HepG2 (cell line): Measurements from ENCODE around the gene TMEM237. TPM values are rescaled to one million over a fixed set of nuclear protein-coding genes. Genes with fewer than 3 reads are reported as not detected.

Experiments
- HMG20B ChIP-seq: conservative IDR thresholded peaks from 2 replicates; pipeline ENCODE4 v1.6.1; 2016; ENCODE audit warnings: missing genetic modification reagents, missing compliant biosample characterization
- HNF4G ChIP-seq, 2 experiments: sonication (generic) in 1 of 2; formaldehyde crosslinking in 1 of 2; IDR thresholded peaks; 2 replicates each; pipeline versions ENCODE4 v1.4.0 to v1.6.1; 2011 to 2020; ENCODE audit warnings: borderline replicate concordance in 2 of 2, low read depth in 2 of 2, mild to moderate bottlenecking in 2 of 2, low read length in 1 of 2, missing genetic modification reagents in 1 of 2, moderate library complexity in 1 of 2
- KDM2A ChIP-seq: sonication (generic); formaldehyde crosslinking; IDR thresholded peaks from 2 replicates; pipeline ENCODE4 v1.4.0; 2020; ENCODE audit warnings: low read depth, missing genetic modification reagents, borderline replicate concordance
- KLF6 ChIP-seq: IDR thresholded peaks from 2 replicates; pipeline ENCODE4 v1.8.0; 2016; ENCODE audit warnings: missing biosample characterization, missing genetic modification reagents
- KLF9 ChIP-seq: IDR thresholded peaks from 2 replicates; pipeline ENCODE4 v1.6.1; 2016; ENCODE audit warnings: low read depth
- NCOR1 ChIP-seq: fragments of 200-600 bp; sonication (generic); IDR thresholded peaks from 2 replicates; pipeline ENCODE4 v1.7.0; 2017; ENCODE audit warnings: antibody characterized with exemption, low read length, borderline replicate concordance
- NFIC ChIP-seq: IDR thresholded peaks from 2 replicates; pipeline ENCODE4 v1.6.1; 2012; ENCODE audit warnings: mild to moderate bottlenecking, low read length, inconsistent platforms
- NR2C2 ChIP-seq: sonication (generic); formaldehyde crosslinking; IDR thresholded peaks from 2 replicates; pipeline ENCODE4 v1.4.0; 2020; ENCODE audit warnings: missing genetic modification reagents, mild to moderate bottlenecking, moderate library complexity, borderline replicate concordance
- NR2F2 ChIP-seq: IDR thresholded peaks from 2 replicates; pipeline ENCODE4 v1.6.1; 2012; ENCODE audit warnings: low read depth, inconsistent platforms, borderline replicate concordance
- PHF21A ChIP-seq: sonication (generic); formaldehyde crosslinking; IDR thresholded peaks from 2 replicates; pipeline ENCODE4 v1.5.0; 2020; ENCODE audit warnings: mild to moderate bottlenecking, missing genetic modification reagents
- RBFOX2 ChIP-seq: fragments of 200-400 bp; formaldehyde crosslinking; IDR thresholded peaks from 2 replicates; pipeline ENCODE4 v1.6.1; 2017; ENCODE audit warnings: low read depth, mild to moderate bottlenecking, low read length
- SIN3A ChIP-seq: IDR thresholded peaks from 2 replicates; pipeline ENCODE4 v1.6.1; 2011; ENCODE audit warnings: low read depth, mild to moderate bottlenecking, control low read depth, low read length, borderline replicate concordance
- SKI ChIP-seq: fragments of 450-650 bp; IDR thresholded peaks from one replicate; pipeline ENCODE4 v1.6.1; 2018; ENCODE audit warnings: mild to moderate bottlenecking; ENCODE audit not compliant: partially characterized antibody
- SP140L ChIP-seq: sonication (generic); formaldehyde crosslinking; IDR thresholded peaks from 2 replicates; pipeline ENCODE4 v1.4.0; 2020; ENCODE audit warnings: missing genetic modification reagents, borderline replicate concordance
- ZNF143 ChIP-seq: sonication (generic); formaldehyde crosslinking; IDR thresholded peaks from 2 replicates; pipeline ENCODE4 v1.4.0; 2020; ENCODE audit warnings: missing genetic modification reagents
- ZNF3 ChIP-seq: IDR thresholded peaks from 2 replicates; pipeline ENCODE4 v1.7.0; 2017; ENCODE audit warnings: inconsistent platforms
- ZNF333 ChIP-seq: sonication (generic); formaldehyde crosslinking; IDR thresholded peaks from 2 replicates; pipeline ENCODE4 v1.4.0; 2020; ENCODE audit warnings: mild to moderate bottlenecking, missing genetic modification reagents, borderline replicate concordance
- ZNF337 ChIP-seq: sonication (generic); formaldehyde crosslinking; IDR thresholded peaks from 2 replicates; pipeline ENCODE4 v1.5.1; 2020; ENCODE audit warnings: missing genetic modification reagents, low read depth, mild to moderate bottlenecking, borderline replicate concordance
- ZNF430 ChIP-seq: sonication (generic); formaldehyde crosslinking; IDR thresholded peaks from 2 replicates; pipeline ENCODE4 v1.9.0; 2021; ENCODE audit warnings: mild to moderate bottlenecking, missing genetic modification reagents
- ZNF552 ChIP-seq: sonication (generic); formaldehyde crosslinking; IDR thresholded peaks from 2 replicates; pipeline ENCODE4 v1.9.0; 2022; ENCODE audit warnings: missing genetic modification reagents, mild to moderate bottlenecking, borderline replicate concordance
- ZNF557 ChIP-seq: sonication (generic); formaldehyde crosslinking; IDR thresholded peaks from 2 replicates; pipeline ENCODE4 v1.4.0; 2020; ENCODE audit warnings: missing genetic modification reagents
- ZNF572 ChIP-seq: sonication (generic); formaldehyde crosslinking; IDR thresholded peaks from 2 replicates; pipeline ENCODE4 v1.5.1; 2020; ENCODE audit warnings: mild to moderate bottlenecking, missing genetic modification reagents
- polyA plus RNA-seq, 8 experiments: library from polyadenylated mRNA; depleted of rRNA in 3 of 8; stranded (reverse) in 7 of 8; unstranded in 1 of 8; fragments of >200 nt; fragmentation: Illumina TruSeq in 4 of 8; extraction: Trizol in 4 of 8; gene quantifications; 2 replicates each; pipeline versions ENCODE4 v1.2.1 to v1.2.3, GENCODE V29; 2011 to 2016; ENCODE audit warnings: low read depth in 4 of 8, missing spikeins in 1 of 8, mixed read lengths in 1 of 8; ENCODE audit not compliant: insufficient read depth in 1 of 8
- total RNA-seq, 5 experiments: library from RNA; depleted of rRNA; stranded (reverse); fragments of >200 nt; fragmentation: Illumina TruSeq; extraction: Trizol; gene quantifications; 2 replicates each; pipeline ENCODE4 v1.2.3, GENCODE V29; 2016; ENCODE audit warnings: low read depth in 1 of 5
- TF ChIP-seq, protein P1 (sequence below): sonication (generic); formaldehyde crosslinking; IDR thresholded peaks from 2 replicates; pipeline ENCODE4 v1.8.1; 2022; ENCODE audit warnings: low read depth, mild to moderate bottlenecking, missing genetic modification reagents
- TF ChIP-seq, protein P2 (sequence below): sonication (generic); formaldehyde crosslinking; IDR thresholded peaks from 2 replicates; pipeline ENCODE4 v1.4.0; 2020; ENCODE audit warnings: missing genetic modification reagents
- TF ChIP-seq, protein P3 (sequence below): sonication (generic); formaldehyde crosslinking; IDR thresholded peaks from 2 replicates; pipeline ENCODE4 v1.5.0; 2020; ENCODE audit warnings: missing genetic modification reagents

TMEM237 gene
- total and polyA plus RNA-seq, 2 of the 13 experiments (the other 11 are each of a cell fraction or from before 2014, with no cell fraction given) = 21.8 to 36.1 TPM

DNA sequence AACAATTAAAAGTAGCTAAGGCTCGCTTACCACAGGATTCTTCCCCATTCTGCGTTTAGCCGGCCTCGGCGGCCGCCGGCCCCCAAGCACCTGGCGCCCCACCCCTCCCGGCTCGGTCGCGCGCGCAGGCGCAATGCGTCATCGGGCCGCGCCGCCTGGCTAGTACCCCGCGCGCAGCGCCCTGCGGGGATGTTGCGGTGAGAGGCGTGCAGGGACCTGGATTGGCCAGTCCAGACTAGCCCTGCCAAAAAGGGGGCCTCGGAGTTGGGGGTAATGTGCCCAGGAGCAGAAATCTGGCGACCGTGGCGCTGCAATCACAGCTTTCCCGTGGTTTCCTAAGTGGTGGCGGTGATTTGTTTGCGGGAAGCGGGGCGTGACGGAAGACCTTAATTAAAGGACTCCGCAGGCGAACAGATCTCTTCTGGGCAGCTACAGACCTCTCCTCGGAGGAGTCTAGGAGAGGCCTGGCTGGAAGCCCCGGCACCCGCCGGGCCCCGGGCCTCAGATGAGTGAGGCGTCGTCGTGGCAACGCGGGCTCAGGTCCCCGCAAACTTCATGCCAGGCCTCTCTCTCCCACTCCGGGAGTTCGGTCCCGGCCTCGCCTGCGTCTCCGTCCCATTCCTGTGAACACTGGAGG, 606 bp downstream of the TMEM237 start (continued):
- no peak; the same call in 1 of the 2 replicates for TF ChIP-seq SP140L (CRISPR knock-in tag)
- peak; percentile 16; the same call in 1 of the 2 replicates for TF ChIP-seq ZNF557 (CRISPR knock-in tag)
- TF ChIP-seq ZNF552 (CRISPR knock-in tag) = peak; percentile 87
- 0 out of 2 replicates have a peak, but pooled peaks have one; percentile 50 for TF ChIP-seq PHF21A (CRISPR knock-in tag)
- peak; percentile 34; the same call in 1 of the 2 replicates for TF ChIP-seq NR2C2 (CRISPR knock-in tag)
- no peak; the same call in 1 of the 2 replicates for TF ChIP-seq HNF4G (IDR thresholded peaks at IDR 0.05; ENCODE audit: borderline replicate concordance, low read depth, low read length)
- no peak for TF ChIP-seq HNF4G (CRISPR knock-in tag; IDR thresholded peaks at IDR 0.05; ENCODE audit: borderline replicate concordance, low read depth)
- TF ChIP-seq ZNF143 (CRISPR knock-in tag) = peak; percentile 60
- TF ChIP-seq, protein P1, sequence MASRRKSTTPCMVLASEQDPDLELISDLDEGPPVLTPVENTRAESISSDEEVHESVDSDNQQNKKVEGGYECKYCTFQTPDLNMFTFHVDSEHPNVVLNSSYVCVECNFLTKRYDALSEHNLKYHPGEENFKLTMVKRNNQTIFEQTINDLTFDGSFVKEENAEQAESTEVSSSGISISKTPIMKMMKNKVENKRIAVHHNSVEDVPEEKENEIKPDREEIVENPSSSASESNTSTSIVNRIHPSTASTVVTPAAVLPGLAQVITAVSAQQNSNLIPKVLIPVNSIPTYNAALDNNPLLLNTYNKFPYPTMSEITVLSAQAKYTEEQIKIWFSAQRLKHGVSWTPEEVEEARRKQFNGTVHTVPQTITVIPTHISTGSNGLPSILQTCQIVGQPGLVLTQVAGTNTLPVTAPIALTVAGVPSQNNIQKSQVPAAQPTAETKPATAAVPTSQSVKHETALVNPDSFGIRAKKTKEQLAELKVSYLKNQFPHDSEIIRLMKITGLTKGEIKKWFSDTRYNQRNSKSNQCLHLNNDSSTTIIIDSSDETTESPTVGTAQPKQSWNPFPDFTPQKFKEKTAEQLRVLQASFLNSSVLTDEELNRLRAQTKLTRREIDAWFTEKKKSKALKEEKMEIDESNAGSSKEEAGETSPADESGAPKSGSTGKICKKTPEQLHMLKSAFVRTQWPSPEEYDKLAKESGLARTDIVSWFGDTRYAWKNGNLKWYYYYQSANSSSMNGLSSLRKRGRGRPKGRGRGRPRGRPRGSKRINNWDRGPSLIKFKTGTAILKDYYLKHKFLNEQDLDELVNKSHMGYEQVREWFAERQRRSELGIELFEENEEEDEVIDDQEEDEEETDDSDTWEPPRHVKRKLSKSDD (CRISPR knock-in tag) = peak; percentile 56; the same call in 1 of the 2 replicates
- TF ChIP-seq KLF9 (CRISPR knock-in tag) = 0 out of 2 replicates have a peak, but pooled peaks have one; percentile 5
- peak; percentile 7; the same call in 1 of the 2 replicates for TF ChIP-seq ZNF3 (CRISPR knock-in tag)
- TF ChIP-seq, protein P2, sequence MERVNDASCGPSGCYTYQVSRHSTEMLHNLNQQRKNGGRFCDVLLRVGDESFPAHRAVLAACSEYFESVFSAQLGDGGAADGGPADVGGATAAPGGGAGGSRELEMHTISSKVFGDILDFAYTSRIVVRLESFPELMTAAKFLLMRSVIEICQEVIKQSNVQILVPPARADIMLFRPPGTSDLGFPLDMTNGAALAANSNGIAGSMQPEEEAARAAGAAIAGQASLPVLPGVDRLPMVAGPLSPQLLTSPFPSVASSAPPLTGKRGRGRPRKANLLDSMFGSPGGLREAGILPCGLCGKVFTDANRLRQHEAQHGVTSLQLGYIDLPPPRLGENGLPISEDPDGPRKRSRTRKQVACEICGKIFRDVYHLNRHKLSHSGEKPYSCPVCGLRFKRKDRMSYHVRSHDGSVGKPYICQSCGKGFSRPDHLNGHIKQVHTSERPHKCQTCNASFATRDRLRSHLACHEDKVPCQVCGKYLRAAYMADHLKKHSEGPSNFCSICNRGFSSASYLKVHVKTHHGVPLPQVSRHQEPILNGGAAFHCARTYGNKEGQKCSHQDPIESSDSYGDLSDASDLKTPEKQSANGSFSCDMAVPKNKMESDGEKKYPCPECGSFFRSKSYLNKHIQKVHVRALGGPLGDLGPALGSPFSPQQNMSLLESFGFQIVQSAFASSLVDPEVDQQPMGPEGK (CRISPR knock-in tag) = peak; percentile 87
- TF ChIP-seq ZNF572 (CRISPR knock-in tag) = peak; percentile 34; the same call in 1 of the 2 replicates
- peak; percentile 89; the same call in 1 of the 2 replicates for TF ChIP-seq ZNF333 (CRISPR knock-in tag)
- TF ChIP-seq NCOR1 = 0 out of 2 replicates have a peak, but pooled peaks have one; percentile 7
- TF ChIP-seq ZNF430 = no peak
- TF ChIP-seq, protein P3, sequence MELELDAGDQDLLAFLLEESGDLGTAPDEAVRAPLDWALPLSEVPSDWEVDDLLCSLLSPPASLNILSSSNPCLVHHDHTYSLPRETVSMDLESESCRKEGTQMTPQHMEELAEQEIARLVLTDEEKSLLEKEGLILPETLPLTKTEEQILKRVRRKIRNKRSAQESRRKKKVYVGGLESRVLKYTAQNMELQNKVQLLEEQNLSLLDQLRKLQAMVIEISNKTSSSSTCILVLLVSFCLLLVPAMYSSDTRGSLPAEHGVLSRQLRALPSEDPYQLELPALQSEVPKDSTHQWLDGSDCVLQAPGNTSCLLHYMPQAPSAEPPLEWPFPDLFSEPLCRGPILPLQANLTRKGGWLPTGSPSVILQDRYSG (CRISPR knock-in tag) = peak; percentile 87
- no peak for TF ChIP-seq SKI
- TF ChIP-seq HMG20B (CRISPR knock-in tag) = 0 out of 2 replicates have a peak, but pooled peaks have one; percentile 13
- TF ChIP-seq KLF6 (CRISPR knock-in tag) = 0 out of 2 replicates have a peak, but pooled peaks have one; percentile 45
- TF ChIP-seq RBFOX2 = peak; percentile 95
- no peak; the same call in 1 of the 2 replicates for TF ChIP-seq NFIC
- TF ChIP-seq KDM2A (CRISPR knock-in tag) = peak; percentile 87
- TF ChIP-seq NR2F2 = no peak
- no peak for TF ChIP-seq ZNF337
- peak; percentile 95; the same call in 1 of the 2 replicates for TF ChIP-seq SIN3A
